ENCODE data around the gene PPAN.

Gene PPAN

DNA sequence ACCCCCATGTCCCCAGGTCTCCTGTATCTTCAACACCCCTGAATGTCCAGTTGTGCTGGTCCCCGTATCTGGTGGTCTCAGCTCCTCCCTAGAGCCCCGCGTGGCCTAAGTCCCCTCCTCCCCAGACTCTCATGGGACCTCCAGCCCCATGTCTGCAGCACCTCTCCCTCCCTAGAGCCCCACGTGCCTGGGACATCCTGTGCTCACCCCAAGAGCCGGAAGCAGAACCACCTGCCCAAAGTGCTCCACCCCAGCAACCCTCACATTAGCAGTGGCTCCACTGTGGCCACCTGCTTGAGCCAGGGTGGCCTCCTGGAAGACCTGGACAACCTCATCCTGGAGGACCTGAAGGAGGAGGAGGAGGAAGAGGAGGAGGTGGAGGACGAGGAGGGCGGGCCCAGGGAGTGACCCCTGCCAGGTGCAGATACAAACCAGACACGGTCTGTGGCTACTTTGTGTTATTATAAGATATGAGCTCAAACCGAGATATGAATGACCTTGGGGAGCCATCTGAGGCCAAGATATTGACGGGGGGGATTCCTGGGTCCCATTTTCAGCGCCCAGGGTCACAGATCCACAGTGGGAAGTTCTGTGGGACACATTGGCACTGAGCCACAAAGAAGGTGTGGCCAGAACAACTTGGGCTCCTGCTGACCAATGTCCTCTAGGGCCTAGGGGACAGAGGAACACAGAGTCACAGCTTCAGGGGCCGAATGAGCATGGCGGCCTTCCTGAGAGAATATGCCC is 14.1 kb upstream of the PPAN start:
- no peak overlapping the region for H3K4me3 ChIP-seq (ENCODE audit: low read depth, low read length)

DNA sequence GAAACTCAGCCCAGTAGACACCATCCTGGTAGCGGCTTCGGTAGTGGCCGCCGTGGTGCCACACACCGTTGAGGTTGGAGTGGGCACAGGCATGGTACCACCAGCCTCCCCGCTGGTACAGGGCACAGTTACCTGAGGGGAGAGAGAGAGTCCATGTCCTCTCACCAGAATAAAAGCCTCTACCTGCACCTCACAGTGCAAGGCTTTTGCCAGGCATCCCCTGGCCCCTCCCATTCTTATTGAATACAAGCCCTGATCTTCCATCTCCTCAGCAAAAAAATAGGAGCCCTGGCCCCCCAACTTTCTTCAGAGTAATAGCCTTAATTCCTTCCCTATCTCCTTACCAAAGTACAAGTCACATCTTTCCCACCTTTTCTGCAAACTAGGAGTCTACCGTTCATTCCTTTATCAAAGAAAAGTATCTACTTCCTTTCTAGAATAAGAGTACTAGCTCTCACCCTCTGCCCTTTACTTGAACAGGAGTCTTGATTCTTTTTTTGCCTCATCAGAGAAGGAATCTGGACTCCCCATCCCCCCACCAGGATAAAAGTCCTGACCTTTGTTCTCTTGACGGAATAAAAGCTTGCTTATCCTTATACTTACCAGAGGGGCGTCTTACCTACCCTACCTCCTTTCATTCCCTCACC is 13.4 kb upstream of the PPAN start:
- H3K4me3 ChIP-seq (ENCODE audit: low read depth, low read length), result no peak overlapping the region

DNA sequence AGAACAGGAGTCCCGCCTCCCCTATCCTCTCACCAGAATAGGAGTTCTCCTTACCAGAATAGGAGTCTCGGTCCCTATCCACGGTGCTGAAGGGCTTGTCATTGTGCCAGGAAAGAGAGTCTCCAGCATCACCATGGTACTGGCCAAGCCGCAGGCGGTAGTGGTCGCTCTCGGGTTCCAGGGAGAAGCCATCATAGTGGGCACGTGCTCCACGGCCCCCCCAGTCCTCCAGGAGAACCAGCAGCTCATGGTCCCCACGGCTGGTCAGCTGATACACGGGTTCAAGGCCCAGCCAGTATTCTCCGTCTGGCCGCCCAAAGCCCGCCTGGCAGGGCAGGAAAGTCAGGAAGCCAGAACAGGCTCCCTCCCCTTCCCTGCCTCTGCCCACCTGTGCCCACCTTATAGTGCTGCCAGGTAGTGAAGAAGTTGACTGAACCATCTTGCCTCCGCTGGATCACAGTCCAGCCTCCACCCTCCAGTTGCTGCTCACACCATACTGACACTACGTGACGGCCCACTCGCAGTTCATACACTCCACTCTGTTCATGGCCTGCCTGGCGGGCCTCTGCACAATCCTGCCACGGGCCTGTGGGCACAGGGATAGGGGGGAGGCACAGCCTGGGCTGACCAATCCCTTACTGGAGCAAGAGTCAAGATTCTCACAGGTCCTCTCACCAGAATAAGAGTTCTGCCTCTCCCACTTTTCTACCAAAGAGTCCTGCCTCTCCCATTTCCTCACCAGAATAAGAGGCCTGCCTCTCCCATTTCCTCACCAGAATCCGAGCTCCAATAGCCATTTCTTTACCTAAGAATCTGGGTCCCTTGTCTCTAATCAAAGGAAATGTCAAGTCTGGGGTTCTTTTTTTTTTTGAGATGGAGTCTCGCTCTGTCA is 12.6 kb upstream of the PPAN start:
- H3K4me3 ChIP-seq (ENCODE audit: low read depth, low read length), result no peak overlapping the region

GRCh38 chr19:10095622-10095947 is 10.6 kb upstream of the PPAN start:
- no peak overlapping the region for H3K4me3 ChIP-seq (ENCODE audit: low read depth, low read length)

DNA sequence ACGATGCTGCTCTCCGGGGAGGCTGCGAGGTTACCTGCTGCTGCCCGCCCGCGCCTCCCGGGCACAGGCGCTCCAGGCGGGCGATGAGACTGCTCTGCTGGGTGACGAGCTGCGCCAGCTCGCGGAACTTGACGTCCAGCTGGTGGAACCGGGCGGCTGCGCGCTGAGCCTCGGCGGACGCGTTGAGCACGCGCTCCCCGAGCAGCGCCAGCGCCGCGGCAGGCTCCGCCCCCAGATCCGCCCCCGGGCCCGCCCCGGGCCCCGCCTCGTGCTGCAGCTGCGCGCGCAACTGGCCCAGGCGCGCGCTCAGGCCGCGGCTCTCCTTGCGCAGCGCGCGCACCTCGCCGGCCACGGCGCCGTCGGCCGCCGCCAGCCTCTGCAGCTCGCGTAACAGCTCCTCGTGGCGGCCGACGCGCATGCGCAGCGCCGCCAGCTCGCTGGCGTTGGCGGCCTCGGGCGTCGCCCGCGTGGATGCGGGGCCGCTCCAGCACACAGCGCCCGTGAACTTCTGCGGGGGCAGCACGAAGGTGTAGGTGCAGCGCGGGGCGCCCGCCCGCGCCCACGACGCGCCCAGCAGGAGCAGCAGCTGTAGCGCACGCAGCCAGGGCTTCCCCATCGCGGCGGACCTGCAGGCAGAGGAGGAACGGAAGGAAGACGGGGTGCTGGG is 10.1 kb upstream of the PPAN start:
- H3K4me3 ChIP-seq (ENCODE audit: low read depth, low read length), result peak overlapping the region; percentile 27

GRCh38 chr19:10096615-10096963 is 9.6 kb upstream of the PPAN start:
- peak overlapping the region; percentile 27 for H3K4me3 ChIP-seq (ENCODE audit: low read depth, low read length)

DNA sequence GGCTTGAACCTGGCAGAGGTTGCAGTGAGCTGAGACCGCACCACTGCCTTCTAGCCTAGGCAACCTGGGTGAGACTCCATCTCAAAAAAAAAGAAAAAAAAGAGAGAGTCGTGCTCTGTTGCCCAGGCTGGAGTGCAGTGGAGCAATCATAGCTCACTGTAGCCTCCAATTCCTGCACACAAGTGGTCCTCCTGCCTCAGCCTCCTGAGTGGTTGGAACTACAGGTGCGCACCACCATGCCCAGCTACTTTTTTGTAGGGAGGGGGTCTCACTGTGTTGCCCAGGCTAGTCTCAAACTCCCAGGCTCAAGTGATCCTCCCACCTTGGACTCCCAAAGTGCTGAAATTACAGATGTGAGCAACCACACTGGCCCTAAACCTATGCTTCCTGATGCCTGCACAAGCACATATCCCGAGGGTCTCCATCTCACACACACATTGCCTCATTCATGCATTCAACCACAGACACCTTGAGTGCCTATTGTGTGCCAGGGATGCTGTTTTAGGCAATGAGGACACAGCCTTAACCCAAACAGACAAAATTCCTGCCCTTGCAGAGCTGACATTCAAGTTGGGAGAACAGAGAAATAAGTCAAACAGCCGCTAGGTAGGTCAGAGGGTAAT is 5.9 kb upstream of the PPAN start:
- no peak overlapping the region for H3K4me3 ChIP-seq (ENCODE audit: low read depth, low read length)

- H3K4me3 ChIP-seq (ENCODE audit: low read depth, low read length), result no peak overlapping the region
Observed at GRCh38 chr19:10102787-10103236, 3.4 kb upstream of the PPAN start.

DNA sequence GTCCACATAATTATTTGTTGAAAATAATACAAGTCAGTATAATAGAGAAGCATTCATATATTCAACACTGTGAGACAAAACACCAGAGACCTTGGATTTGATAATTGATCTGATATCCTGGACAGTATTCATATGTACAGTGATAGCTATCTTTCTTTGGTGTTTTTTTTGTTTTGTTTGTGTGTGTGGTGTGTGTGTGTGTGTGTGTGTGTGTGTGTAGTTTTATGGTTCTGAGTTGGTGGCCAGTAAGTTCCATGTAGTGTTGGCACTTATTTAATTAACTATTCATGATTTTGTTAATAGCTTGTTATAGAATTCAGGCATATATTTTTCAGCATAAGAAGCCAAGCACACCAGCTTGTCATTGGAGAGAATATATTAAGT is 2.0 kb upstream of the PPAN start:
- H3K4me3 ChIP-seq (ENCODE audit: low read depth, low read length), result no peak overlapping the region

- H3K4me3 ChIP-seq (ENCODE audit: low read depth, low read length), result no peak overlapping the region
Observed at GRCh38 chr19:10104665-10105508, 1.3 kb upstream of the PPAN start.

DNA sequence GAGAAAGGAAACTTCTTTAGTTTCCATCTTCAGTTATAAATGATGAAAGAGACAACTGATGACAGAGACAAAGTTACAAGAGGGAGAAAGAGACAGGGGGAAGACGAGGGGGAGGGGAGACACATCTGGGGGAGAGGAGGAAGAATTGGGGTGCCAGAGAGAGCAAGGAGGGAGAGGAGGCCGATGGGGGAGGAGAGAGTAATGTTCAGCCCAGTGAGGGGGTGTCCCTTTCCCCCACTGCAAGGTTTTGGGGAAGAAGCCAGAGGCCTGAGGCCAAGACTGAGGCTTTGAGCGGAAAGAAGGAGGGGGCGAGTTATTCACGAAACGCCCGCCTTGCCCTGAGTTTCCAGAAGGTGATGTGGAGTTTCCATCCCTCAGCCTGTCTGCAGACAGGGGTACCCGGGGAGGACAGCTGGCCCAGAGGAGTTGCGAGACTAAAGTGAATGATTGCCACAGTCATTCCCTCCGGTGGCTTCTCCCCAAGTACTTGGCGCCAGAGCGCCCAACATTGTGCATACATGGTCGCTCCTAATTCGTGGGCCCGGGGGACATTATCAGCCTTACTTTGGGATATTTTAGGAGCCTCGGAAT is 558 bp upstream of the PPAN start:
- H3K4me3 ChIP-seq (ENCODE audit: low read depth, low read length), result no peak overlapping the region

DNA sequence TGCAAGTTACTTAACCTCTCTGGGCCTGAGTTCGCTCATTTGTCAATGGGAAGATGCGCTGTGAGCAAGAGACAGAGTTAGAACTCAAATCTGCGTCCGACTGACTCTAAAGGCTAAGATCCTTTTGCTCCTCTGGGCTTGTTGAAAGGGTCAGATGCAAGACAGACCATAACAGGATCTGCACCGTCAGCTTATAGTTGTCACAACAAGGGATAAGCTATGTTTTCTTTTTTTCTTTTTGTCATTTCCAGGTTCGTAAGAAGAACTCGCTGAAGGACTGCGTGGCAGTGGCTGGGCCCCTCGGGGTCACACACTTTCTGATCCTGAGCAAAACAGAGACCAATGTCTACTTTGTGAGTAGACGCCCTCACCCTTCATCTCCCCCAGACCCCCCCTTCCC is 1.1 kb downstream of the PPAN start:
- peak overlapping the region; percentile 96 for H3K4me3 ChIP-seq (ENCODE audit: low read depth, low read length)

DNA sequence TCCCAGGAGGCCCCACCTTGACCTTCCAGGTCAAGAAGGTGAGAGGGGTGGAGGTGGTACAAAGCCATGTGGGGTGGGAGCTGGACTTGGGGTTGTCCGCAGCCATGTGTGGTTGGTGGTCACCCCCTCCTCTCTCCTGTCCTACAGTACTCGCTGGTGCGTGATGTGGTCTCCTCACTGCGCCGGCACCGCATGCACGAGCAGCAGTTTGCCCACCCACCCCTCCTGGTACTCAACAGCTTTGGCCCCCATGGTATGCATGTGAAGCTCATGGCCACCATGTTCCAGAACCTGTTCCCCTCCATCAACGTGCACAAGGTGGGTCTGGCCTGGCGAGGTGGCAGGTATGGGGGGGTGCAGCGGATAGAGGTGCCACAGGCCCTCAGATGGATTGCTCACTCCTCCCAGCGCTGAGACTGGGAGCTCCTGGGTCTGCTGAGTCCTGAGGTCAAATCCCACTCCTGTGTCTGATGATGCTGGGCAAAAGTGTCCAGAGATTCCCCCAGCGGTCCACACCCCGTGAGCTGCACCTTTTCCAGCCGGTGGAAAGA is 1.7 kb downstream of the PPAN start:
- no peak overlapping the region for H3K4me3 ChIP-seq (ENCODE audit: low read depth, low read length)

DNA sequence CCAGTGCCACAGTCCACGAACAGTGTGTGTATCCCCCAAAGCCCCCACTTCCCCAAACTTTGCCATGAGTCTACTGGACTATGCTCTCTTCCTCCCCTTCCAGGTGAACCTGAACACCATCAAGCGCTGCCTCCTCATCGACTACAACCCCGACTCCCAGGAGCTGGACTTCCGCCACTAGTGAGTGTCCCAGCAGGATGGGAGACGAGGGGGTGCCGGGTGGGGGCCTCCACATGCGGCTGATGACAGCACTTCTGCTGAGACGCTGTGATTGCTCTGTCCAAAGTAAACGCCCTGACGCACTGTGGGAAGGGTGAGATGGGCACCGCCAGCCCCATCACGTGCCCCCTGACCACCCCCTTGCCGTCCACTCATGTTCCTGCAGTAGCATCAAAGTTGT is 3.4 kb downstream of the PPAN start:
- H3K4me3 ChIP-seq (ENCODE audit: low read depth, low read length), result no peak overlapping the region

- H3K4me3 ChIP-seq (ENCODE audit: low read depth, low read length), result no peak overlapping the region
Observed at GRCh38 chr19:10110076-10110971, 4.2 kb downstream of the PPAN start.

- H3K4me3 ChIP-seq (ENCODE audit: low read depth, low read length), result no peak overlapping the region
Observed at GRCh38 chr19:10110972-10111317, 4.8 kb downstream of the PPAN start.

GRCh38 chr19:10111405-10111811 is 5.2 kb downstream of the PPAN start, which contains the start of gene P2RY11:
Gene P2RY11 (plus strand): TSS chr19:10111693. CDS start chr19:10111722, 29 bp downstream.
- H3K4me3 ChIP-seq (ENCODE audit: low read depth, low read length), result no peak within 1 kb of the TSS

DNA sequence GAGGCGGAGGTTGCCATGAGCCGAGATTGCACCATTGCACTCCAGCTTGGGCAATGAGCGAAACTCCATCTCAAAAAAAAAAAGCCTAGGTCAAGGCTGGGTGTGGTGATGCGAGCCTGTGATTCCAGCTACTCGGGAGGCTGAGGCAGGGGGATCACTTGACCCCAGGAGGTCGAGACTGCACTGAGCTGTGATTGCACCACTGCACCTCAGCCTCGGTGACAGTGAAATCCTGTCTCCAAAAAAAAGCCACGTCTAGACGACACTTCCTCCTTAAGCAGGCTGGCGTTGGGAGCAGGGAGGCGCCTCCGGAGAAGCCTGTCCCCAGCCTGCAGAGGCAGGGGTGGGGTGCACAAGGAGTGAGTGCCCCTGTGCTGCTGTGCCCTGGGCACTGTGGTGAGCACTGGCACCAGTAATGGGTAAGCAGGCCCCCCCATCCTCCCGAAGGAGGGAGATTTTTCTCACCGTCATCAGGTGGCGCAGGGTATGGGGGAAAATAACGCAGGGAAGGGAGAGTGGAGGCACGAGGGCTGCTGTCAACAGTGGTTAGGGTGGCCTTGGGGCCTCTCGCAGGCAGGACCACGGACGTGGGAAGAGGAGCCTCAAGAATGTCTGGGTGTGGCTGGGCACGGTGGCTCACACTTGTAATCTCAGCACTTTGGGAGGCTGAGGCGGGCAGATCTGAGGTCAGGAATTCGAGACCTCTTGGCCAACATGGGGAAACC is 6.0 kb downstream of the PPAN start:
- H3K4me3 ChIP-seq (ENCODE audit: low read depth, low read length), result no peak overlapping the region
